Measurements from ENCODE around the gene SPSB4.

DNA sequence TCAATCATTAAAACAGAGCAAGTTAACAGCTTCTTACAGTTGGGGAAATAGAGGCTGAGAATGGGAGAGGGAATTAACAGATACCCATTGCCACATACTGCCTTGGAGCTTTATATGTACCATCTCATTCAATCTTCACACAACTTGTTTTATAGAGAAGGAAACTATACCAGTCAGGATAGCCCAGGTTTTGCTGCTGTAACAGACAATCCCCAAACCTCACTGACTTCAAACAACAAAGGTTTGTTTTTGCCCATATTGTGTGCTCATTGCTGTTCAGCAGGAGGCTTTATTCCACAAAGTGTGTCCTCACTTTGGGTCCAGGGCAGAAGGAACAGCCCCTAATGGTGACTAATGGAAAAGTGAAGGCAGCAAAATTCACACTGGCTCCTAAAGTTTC is 59.2 kb downstream of the SPSB4 start:
- TF ChIP-seq, protein P1, sequence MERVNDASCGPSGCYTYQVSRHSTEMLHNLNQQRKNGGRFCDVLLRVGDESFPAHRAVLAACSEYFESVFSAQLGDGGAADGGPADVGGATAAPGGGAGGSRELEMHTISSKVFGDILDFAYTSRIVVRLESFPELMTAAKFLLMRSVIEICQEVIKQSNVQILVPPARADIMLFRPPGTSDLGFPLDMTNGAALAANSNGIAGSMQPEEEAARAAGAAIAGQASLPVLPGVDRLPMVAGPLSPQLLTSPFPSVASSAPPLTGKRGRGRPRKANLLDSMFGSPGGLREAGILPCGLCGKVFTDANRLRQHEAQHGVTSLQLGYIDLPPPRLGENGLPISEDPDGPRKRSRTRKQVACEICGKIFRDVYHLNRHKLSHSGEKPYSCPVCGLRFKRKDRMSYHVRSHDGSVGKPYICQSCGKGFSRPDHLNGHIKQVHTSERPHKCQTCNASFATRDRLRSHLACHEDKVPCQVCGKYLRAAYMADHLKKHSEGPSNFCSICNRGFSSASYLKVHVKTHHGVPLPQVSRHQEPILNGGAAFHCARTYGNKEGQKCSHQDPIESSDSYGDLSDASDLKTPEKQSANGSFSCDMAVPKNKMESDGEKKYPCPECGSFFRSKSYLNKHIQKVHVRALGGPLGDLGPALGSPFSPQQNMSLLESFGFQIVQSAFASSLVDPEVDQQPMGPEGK (CRISPR knock-in tag; IDR thresholded peaks at IDR 0.05; ENCODE audit: borderline replicate concordance): no peak
- TF ChIP-seq ZFP3 (CRISPR knock-in tag; IDR thresholded peaks at IDR 0.05) (no peak), ZFP30 (CRISPR knock-in tag; IDR thresholded peaks at IDR 0.05) (no peak), ZNF70 (CRISPR knock-in tag; IDR thresholded peaks at IDR 0.05) (no peak), OSR1 (CRISPR knock-in tag; IDR thresholded peaks at IDR 0.05) (no peak), ZC3H10 (CRISPR knock-in tag; IDR thresholded peaks at IDR 0.05) (no peak), TOX (CRISPR knock-in tag; IDR thresholded peaks at IDR 0.05; ENCODE audit: borderline replicate concordance) (no peak), GLIS3 (CRISPR knock-in tag; IDR thresholded peaks at IDR 0.05) (no peak), ZNF8 (CRISPR knock-in tag; IDR thresholded peaks at IDR 0.05) (no peak), SNAI2 (CRISPR knock-in tag; IDR thresholded peaks at IDR 0.05) (no peak)
- TF ChIP-seq, protein P2, sequence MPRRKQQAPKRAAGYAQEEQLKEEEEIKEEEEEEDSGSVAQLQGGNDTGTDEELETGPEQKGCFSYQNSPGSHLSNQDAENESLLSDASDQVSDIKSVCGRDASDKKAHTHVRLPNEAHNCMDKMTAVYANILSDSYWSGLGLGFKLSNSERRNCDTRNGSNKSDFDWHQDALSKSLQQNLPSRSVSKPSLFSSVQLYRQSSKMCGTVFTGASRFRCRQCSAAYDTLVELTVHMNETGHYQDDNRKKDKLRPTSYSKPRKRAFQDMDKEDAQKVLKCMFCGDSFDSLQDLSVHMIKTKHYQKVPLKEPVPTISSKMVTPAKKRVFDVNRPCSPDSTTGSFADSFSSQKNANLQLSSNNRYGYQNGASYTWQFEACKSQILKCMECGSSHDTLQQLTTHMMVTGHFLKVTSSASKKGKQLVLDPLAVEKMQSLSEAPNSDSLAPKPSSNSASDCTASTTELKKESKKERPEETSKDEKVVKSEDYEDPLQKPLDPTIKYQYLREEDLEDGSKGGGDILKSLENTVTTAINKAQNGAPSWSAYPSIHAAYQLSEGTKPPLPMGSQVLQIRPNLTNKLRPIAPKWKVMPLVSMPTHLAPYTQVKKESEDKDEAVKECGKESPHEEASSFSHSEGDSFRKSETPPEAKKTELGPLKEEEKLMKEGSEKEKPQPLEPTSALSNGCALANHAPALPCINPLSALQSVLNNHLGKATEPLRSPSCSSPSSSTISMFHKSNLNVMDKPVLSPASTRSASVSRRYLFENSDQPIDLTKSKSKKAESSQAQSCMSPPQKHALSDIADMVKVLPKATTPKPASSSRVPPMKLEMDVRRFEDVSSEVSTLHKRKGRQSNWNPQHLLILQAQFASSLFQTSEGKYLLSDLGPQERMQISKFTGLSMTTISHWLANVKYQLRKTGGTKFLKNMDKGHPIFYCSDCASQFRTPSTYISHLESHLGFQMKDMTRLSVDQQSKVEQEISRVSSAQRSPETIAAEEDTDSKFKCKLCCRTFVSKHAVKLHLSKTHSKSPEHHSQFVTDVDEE (CRISPR knock-in tag; IDR thresholded peaks at IDR 0.05): no peak
- TF ChIP-seq, protein P3, sequence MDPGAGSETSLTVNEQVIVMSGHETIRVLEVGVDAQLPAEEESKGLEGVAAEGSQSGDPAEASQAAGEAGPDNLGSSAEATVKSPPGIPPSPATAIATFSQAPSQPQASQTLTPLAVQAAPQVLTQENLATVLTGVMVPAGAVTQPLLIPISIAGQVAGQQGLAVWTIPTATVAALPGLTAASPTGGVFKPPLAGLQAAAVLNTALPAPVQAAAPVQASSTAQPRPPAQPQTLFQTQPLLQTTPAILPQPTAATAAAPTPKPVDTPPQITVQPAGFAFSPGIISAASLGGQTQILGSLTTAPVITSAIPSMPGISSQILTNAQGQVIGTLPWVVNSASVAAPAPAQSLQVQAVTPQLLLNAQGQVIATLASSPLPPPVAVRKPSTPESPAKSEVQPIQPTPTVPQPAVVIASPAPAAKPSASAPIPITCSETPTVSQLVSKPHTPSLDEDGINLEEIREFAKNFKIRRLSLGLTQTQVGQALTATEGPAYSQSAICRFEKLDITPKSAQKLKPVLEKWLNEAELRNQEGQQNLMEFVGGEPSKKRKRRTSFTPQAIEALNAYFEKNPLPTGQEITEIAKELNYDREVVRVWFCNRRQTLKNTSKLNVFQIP (CRISPR knock-in tag; IDR thresholded peaks at IDR 0.05; ENCODE audit: borderline replicate concordance, low read depth): no peak
